GM19193 (cell line): Measurements from ENCODE around the gene OTULINL.

Experiments
- POLR2A ChIP-seq: IDR thresholded peaks from 4 replicates; pipeline ENCODE4 v1.6.1; 2011; ENCODE audit not compliant: insufficient read depth, insufficient read length; ENCODE audit errors: extremely low read depth

Gene OTULINL

DNA sequence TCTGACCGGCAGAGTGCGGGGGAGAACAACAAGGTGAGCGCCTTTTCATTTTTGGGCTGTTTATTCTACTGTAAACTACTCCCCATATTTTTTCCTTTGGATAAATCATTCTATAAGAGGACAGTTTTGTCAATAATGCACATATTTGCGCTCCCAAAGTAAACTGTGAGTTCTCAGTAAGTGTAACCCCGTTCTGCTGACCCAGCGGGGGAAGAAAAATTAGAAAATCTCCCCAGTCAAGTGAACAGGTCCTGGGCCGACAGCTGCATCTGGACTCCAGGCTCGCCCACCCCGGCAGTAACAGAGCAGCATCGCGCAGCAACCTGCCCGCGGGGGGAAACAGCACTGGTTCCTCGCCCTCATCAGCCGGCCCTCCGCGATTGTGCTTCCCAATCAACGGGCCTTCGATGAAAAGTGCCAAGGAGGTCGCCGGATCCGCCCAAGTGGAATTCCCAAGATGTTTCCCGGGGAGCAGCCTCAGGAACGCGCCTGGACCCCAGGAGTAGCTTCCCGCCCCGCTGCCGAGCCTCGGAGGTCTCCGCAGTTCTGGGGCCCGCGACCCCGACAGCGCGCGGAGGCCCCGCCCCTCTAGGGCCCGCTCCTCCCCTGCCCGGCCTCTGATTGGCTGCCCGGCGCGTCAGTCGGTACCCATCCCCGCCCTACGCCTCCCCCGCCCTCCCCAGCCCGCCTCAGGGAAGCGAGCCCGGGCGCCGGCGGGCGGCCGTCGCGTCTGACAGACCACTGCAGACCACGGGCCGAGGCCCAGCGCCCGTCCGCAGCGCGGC is at the start of gene OTULINL:
Gene OTULINL, plus strand, starts transcription at position 687 of the 785 bp plus-strand sequence. CDS start 103 bp downstream, outside the sequence.
- TF ChIP-seq POLR2A, result no peak

DNA sequence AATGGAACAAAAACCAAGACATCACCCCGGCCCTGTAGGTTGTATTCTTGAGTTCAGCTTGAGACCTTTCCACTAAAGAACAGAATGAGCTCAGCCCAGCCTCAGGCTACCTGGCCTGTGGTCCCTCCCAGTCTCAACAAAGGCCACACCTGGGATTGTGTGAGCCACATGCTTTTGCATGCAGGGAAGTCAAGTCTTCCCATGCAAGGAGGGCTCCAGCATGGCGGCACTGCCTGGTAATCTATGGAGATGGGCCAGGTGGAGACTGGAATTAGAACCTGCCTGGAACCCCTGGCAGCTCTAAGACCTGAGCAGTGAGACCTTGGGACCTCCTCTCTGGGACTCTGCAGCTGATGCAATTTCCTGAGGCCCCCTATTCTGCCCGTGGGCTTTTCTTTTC is 49.4 kb upstream of the OTULINL start:
- TF ChIP-seq POLR2A, result no peak

DNA sequence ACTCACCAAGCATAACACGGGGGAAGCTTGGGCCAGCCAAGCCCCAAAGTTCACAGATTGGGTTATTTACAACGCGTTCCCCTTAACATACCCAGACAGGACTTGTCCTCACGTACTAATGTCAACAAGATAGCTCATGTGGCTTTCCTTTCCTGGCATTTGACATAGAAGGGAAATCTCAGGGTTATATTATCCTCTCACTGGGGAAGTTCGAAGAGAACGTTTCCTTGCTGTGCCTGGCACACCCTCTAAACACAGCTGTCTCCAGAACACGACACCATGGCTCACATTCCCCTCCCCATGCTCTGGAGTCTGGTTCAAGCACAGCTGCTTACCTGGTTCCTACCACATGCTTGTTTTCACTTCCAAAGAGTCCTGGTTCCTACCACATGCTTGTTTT is 46.8 kb upstream of the OTULINL start:
- no peak for TF ChIP-seq POLR2A

DNA sequence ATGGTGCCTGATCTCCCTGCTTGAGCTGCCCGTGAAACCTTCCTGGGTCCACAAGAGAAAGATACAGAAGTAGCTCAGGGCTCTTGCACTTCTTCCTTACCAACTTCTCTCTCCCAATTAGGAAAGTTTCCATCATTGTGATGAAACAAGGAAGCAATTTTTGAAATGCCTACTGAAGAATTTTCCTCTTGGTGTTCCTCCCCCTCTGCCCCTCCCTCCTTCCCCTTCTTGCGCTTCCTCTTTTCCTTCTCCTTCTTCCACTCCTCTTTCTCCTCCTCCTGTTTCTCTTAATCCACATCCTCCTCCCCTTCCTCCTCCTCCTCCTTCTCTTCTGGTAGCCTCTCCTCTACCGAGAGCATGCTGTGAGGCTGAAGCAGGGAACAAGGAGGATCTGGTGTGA is 36.3 kb upstream of the OTULINL start:
- TF ChIP-seq POLR2A, result no peak

DNA sequence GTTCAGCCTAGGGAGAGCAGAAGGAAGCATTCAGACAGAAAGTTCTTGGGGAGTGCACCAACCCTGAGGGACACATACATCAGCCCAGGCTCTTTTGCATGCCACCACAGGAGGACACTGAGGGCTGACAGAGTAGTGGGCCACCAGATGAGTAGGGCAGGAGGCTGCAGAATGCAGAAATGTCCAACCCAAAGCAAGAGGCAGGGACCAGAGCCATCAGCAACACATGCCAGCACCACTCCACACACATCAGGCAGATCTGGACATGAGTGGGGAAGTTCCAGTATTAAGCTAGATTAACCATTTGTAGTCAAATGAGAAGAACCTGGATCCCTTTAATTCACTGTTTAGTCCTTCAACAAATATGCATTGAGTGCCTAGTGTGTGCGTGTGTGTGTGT is 35.7 kb upstream of the OTULINL start:
- no peak for TF ChIP-seq POLR2A

DNA sequence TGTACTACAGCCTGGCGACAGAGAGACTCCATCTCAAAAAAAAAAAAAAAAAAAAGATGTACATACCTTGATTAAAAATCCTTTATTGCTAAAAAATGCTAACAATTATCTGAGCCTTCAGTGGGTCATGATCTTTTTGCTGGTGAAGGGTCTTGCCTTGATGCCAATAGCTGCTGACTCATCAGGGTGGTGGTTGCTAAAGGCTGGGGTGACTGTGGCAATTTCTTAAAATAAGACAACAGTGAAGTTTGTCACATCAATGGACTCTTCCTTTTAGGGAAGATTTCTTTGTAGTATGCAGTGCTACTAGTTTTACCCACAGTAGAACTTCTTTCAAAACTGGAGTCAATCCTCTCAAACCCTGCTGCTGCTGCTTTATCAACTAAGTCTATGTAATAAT is 33.9 kb upstream of the OTULINL start:
- no peak for TF ChIP-seq POLR2A

DNA sequence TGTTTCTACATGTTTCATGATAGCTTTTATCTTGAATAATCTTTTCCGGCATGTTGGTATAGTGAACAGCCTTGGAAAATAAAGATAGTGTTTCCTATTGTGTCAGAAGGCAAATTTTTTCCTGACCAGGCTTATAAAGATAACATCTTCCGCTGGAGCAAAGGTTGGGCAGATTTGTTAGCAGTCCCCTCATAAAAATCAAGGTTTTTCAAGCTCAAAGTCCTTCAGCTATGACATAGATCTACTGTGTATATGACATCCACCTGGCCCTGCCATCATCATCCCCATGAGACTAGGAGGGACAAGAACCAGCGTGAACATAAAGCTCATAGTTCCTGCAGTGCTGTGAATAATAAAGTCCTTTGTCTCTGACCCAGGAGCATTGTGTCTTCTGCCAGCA is 30.4 kb upstream of the OTULINL start:
- no peak for TF ChIP-seq POLR2A

DNA sequence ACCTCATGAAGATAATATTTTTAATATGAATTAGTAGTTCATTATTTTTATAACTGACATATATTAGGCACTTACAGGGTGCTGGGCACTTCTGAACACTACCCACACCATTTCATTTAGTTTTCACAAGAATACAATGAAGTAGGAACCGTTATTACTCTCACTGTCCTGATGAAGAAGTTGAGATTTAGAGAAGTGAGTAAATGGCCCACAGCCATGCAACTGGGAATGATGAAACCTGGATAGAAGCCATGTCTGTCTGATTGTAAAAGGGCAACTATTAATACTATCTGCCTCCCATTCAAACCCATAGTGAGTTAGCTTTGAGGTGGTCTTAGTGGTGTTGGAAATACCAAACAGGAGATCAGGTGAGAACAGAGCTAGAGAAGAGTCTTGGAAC is 29.6 kb upstream of the OTULINL start:
- no peak for TF ChIP-seq POLR2A

DNA sequence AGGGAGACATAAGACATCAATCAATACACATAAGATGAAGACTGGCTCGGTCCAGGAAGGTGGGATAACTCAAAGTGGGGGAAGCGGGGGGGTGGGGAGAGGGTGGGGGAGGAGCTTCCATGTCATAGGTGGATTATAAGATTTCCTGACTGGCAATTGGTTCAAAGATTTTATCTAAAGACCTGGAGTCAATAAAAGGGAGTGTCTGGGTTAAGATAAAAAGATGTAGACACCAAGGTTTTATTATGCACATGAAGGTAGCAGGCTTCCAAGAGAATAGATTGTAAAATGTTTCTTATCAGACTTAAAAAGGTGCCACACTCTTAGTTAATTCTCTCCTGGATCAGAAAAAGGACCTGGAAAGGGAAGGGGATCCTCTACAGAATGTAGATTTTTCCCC is 25.6 kb upstream of the OTULINL start:
- no peak for TF ChIP-seq POLR2A

DNA sequence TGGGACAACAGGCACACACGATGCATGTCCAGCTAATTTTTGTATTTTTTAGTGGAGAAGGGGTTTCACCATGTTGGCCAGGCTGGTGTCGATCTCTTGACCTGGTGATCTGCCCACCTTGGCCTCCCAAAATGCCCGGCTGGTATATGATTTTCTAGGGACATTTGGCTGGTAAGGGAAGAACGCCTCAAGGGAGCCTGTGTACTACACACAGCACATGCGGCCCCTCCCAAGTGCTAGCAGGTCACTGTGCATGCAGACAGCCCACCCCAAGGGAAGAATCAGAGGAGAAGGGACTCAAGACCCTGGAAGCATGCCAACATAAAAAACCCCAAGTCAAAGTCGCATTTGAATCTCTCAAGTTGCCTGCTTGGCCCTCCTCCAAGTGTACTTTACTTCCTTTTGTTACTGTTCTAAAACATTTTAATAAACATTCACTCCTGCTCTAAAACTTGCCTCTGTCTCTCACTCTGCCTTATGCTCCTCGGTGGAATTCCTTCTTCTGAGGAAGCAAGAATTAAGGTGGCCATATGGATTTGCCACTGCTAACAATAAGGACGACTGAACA is 24.3 kb upstream of the OTULINL start:
- no peak for TF ChIP-seq POLR2A

DNA sequence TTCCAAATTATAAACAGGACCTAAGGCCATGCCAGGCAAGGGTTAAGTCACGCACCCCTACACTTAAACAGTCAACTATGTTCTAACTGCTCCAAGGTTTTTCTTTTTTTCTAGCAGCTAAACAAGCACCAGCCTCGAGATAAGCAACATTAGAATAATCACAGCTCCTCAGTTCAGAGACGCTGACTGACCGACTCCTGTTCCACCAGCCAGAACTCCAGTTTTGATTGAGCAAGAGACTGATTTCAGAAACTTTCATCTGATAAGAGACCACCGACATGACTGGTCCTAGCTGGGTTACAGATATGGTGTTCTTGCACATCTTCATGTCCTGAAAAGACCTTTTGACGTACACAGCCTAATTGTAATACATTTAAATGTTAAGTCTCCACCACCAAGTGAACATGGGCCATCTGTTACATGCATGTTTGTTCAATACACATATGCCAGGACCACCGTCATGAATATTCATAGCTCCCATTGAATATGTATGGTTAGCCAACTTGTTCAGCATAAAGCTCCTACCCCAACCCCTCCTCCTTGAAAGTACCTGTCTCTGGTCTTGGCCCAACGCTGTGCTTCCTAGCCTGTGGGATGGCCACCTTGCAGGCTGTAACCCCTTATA is 23.7 kb upstream of the OTULINL start:
- TF ChIP-seq POLR2A, result no peak

DNA sequence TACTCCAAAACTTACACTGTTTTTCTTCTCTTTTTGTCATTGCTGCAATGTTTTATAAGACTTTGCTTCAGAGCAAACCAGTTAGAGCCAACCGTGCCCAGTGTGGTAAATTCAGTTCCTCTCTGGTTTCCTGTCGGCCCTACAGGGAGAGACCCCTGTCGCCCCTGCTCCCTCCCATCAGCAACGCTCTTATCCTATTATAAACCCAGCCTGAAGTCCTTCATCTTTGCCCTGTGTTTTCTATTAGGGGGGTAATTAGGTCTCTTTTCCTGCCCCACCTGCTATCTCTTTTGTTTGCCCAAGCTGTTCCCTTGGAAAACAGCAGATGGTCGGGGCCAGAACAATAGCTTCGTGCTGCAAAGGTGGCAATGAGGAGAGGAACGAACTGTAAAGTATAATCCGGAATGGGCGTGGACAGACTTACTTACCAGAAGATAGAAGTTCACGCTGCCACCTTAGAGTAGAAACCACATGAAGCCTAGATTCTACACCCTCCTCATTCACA is 21.4 kb upstream of the OTULINL start:
- TF ChIP-seq POLR2A, result no peak

DNA sequence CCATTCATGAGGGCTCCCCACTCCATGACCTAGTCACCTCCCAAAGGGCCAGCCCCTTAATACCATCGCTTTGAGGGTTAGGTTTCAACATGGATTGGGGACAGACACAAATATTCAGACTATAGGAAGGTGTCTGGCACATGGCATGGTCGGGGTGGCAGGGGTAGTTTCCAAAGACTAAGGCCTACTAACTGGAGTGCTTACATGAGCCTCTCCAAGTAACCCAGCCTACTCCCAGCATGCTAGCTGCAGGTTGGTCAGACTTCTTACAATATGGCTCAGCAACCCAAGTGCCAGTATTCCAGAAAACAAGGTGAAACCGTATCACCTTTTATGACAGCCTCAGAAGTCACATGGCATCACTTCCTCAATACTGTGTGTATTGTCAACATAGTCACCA is 19.9 kb upstream of the OTULINL start:
- no peak for TF ChIP-seq POLR2A

DNA sequence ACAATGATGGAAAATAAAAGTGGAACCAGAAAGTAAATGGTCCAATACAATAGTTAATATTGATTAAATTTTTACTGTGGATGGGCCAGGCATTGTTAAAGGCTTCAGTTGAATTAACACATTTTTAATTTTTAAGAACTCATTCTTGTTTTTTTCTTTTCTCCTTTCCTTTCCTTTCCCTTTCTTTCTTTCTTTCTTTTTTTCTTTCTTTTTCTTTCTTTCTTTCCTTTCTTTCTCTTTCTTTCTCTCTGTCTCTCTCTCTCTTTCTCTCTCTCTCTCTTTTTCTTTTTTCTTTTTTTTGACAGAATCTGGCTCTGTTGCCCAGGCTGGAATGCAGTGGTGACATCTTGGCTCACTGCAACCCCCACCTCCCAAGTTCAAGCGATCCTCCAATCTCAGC is 13.3 kb upstream of the OTULINL start:
- TF ChIP-seq POLR2A, result no peak

DNA sequence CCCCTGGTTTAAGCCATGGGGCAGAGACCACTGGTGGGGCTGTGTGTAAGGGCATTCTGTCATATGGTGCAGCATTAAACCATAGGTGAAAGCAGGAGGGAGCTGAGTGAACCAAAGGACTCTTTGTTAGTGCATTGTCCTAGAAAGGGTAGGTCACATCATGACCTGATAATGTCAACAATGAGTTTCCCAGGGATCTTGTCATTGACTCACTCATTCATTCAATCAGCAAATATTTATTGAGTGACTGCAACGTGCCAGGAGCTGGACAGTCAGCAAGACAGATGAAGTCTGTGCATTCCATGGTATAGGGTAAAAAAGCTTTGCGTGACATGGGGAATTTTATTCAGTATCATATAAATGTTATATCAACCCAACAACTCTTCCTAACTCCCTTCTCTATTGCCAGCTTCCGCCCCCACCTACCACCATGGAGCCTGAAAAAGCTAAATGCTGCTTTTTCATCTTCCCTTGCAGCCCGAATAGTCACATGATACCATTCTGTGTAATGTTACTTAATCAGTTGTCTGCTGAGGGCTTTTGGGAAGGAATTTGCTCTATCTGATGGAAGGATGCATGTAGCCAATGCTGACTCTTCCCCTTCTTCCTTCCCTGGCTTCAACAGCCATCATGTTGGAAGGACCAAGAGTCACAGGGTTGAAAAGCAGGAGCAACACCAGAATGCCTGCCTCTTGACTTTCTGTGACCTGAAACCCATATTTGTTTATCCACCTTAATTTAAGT is 11.5 kb upstream of the OTULINL start:
- TF ChIP-seq POLR2A, result no peak
